GM21528 (cell line): ENCODE measurements around the gene CLDN5.

Experiments
- ATAC-seq: cut with Tn5 transposase; IDR thresholded peaks from one replicate; pipeline ENCODE4 v1.9.1; 2021; ENCODE audit warnings: mild to moderate bottlenecking, moderate library complexity; ENCODE audit not compliant: unreplicated experiment, low FRiP score

The CLDN5 gene

GRCh38 chr22:19523240-19524169 lies 705 bp downstream of the CLDN5 start:
- ATAC-seq: no peak

GRCh38 chr22:19522881-19523239 lies 1.4 kb downstream of the CLDN5 start:
- no peak for ATAC-seq

- ATAC-seq: no peak
Measured at GRCh38 chr22:19522190-19522880, 1.9 kb downstream of the CLDN5 start.

- ATAC-seq: no peak
Measured at GRCh38 chr22:19520566-19521305, 3.5 kb downstream of the CLDN5 start.

GRCh38 chr22:19520007-19520406 lies 4.2 kb downstream of the CLDN5 start:
- no peak for ATAC-seq

GRCh38 chr22:19519041-19519926 lies 4.9 kb downstream of the CLDN5 start:
- ATAC-seq: no peak

GRCh38 chr22:19518635-19519034 lies 5.6 kb downstream of the CLDN5 start:
- no peak for ATAC-seq

GRCh38 chr22:19517919-19518611 lies 6.1 kb downstream of the CLDN5 start:
- no peak for ATAC-seq

GRCh38 chr22:19517171-19517500 lies 7.1 kb downstream of the CLDN5 start:
- ATAC-seq: no peak

GRCh38 chr22:19516378-19517170 lies 7.6 kb downstream of the CLDN5 start:
- no peak for ATAC-seq

- no peak for ATAC-seq
Measured at GRCh38 chr22:19515654-19516377, 8.4 kb downstream of the CLDN5 start.

GRCh38 chr22:19514831-19515565 lies 9.2 kb downstream of the CLDN5 start:
- no peak for ATAC-seq

GRCh38 chr22:19513823-19514222 lies 10.4 kb downstream of the CLDN5 start:
- ATAC-seq: no peak

GRCh38 chr22:19510919-19511341 lies 13.3 kb downstream of the CLDN5 start:
- no peak for ATAC-seq

- no peak for ATAC-seq
Measured at GRCh38 chr22:19509923-19510322, 14.3 kb downstream of the CLDN5 start.

- ATAC-seq: no peak
Measured at GRCh38 chr22:19509191-19509590, 15.0 kb downstream of the CLDN5 start.

GRCh38 chr22:19508024-19508776 lies 16.0 kb downstream of the CLDN5 start:
- no peak for ATAC-seq
